Prostate gland (tissue), 2 donors: ENCODE measurements around the gene CIAPIN1.

Experiments used
- CTCF ChIP-seq, 4 experiments: fragments of 200-600 bp in 2 of 4; fragments of 450-650 bp in 2 of 4; sonication (generic) in 2 of 4; IDR thresholded peaks; 1 replicate in 3 of 4; 2 replicates in 1 of 4; pipeline ENCODE4 v1.5.1; 2016 to 2019; ENCODE audit warnings: antibody characterized with exemption in 4 of 4, mild to moderate bottlenecking in 2 of 4, moderate library complexity in 2 of 4
- POLR2AphosphoS5 ChIP-seq: sonication (generic); formaldehyde crosslinking; IDR thresholded peaks from one replicate; pipeline ENCODE4 v1.6.1; 2017; ENCODE audit warnings: antibody characterized with exemption

DNA sequence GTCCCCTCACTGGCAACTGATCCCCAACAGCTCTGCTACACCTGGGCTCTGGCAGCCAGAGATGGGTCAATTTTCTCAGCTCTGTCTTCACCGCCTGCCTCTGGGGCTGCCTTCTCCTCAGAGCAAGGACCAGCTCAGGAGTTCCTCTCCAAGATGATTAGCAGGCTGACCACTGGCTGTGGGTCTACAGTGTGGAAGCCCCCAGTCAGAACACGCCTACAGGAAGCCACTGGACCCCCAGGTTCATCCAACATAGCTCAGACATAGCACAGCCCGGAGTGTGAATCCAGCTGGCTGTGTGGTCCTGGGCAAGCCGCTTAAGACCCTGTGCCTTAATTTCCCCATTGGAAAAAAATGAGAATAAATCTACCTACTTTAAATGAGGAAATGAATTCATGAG lies 34.2 kb upstream of the CIAPIN1 start:
- TF ChIP-seq CTCF (IDR thresholded peaks at IDR 0.05), result no peak
- no peak for TF ChIP-seq POLR2AphosphoS5
